ENCODE measurements around the gene PLCL1. TPM values are rescaled to one million over a fixed set of nuclear protein-coding genes. Genes with fewer than 3 reads are reported as not detected.
A peak's percentile ranks its signal among the peaks of the same experiment; 100 is the strongest.

Gene PLCL1
- total and polyA plus RNA-seq, 5 donors, result 19.5 to 70.1 (median 45.0) TPM

- no peak for ATAC-seq
- Histone ChIP-seq H3K27me3 (ENCODE audit: control insufficient read depth, insufficient read depth) (no peaks in the 10 kb centered on the region), H3K4me3 (ENCODE audit: low read length) (no peak overlapping the region), H3K27ac (ENCODE audit: low read length) (no peak overlapping the region), H3K9me3 (ENCODE audit: control insufficient read depth, low read length) (no peaks in the 10 kb centered on the region), H3K4me1 (ENCODE audit: control insufficient read depth, insufficient read depth, low read length) (peaks cover 2% of the 10 kb centered on the region)
- intact Hi-C loops (cut with DNase I), result no loop called here
- 97% methylated on average over 1 of the region's 1 CpG for WGBS
- DNase-seq, result no peak
These were observed 53.2 kb downstream of the PLCL1 start for GRCh38 chr2:197857476-197858107.

- ATAC-seq, result no peak
- intact Hi-C loops (cut with DNase I), result no loop called here
- no peak overlapping the region for H3K27ac ChIP-seq (ENCODE audit: low read length)
- no peak for DNase-seq
- no peaks in the 10 kb centered on the region for H3K9me3 ChIP-seq (ENCODE audit: control insufficient read depth, low read length)
- no peaks in the 10 kb centered on the region for H3K4me1 ChIP-seq (ENCODE audit: control insufficient read depth, insufficient read depth, low read length)
- no peak overlapping the region for H3K4me3 ChIP-seq (ENCODE audit: low read length)
- no peaks in the 10 kb centered on the region for H3K27me3 ChIP-seq (ENCODE audit: control insufficient read depth, insufficient read depth)
- 71% methylated on average over 3 of the region's 3 CpGs for WGBS
These were observed 54.3 kb downstream of the PLCL1 start for GRCh38 chr2:197858607-197859140.

GRCh38 chr2:197862246-197862955 is 58.0 kb downstream of the PLCL1 start:
- peaks cover 4% of the 10 kb centered on the region for H3K4me1 ChIP-seq (ENCODE audit: control insufficient read depth, insufficient read depth, low read length)
- DNase-seq (no peak), ATAC-seq (no peak)
- H3K27me3 ChIP-seq (ENCODE audit: control insufficient read depth, insufficient read depth), result no peaks in the 10 kb centered on the region
- H3K9me3 ChIP-seq (ENCODE audit: control insufficient read depth, low read length), result no peaks in the 10 kb centered on the region
- 76% methylated on average over 1 of the region's 1 CpG for WGBS
- H3K4me3 ChIP-seq (ENCODE audit: low read length), result no peak overlapping the region
- intact Hi-C loops (cut with DNase I), result no loop called here
- no peak overlapping the region for H3K27ac ChIP-seq (ENCODE audit: low read length)

- WGBS, result 90% methylated on average over 1 of the region's 1 CpG
- H3K9me3 ChIP-seq (ENCODE audit: control insufficient read depth, low read length), result no peaks in the 10 kb centered on the region
- no peak for ATAC-seq
- intact Hi-C loops (cut with DNase I), result no loop called here
- DNase-seq, result no peak
- H3K4me3 ChIP-seq (ENCODE audit: low read length), result no peak overlapping the region
- H3K27me3 ChIP-seq (ENCODE audit: control insufficient read depth, insufficient read depth), result no peaks in the 10 kb centered on the region
- H3K4me1 ChIP-seq (ENCODE audit: control insufficient read depth, insufficient read depth, low read length), result peaks cover 4% of the 10 kb centered on the region
- H3K27ac ChIP-seq (ENCODE audit: low read length), result no peak overlapping the region
These were observed 59.4 kb downstream of the PLCL1 start for GRCh38 chr2:197863744-197864143.

GRCh38 chr2:197866455-197866854 is 62.1 kb downstream of the PLCL1 start:
- peaks cover 6% of the 10 kb centered on the region for H3K4me1 ChIP-seq (ENCODE audit: control insufficient read depth, insufficient read depth, low read length)
- ATAC-seq, result no peak

GRCh38 chr2:197867033-197867432 is 62.6 kb downstream of the PLCL1 start:
- no peak for DNase-seq
- WGBS, result 94% methylated on average over 2 of the region's 2 CpGs
- no peak for ATAC-seq

More at GRCh38 chr2:197866455-197866854, 62.1 kb downstream of the PLCL1 start:
- Histone ChIP-seq H3K27me3 (ENCODE audit: control insufficient read depth, insufficient read depth) (no peaks in the 10 kb centered on the region), H3K4me3 (ENCODE audit: low read length) (no peak overlapping the region), H3K27ac (ENCODE audit: low read length) (peak overlapping the region; percentile 37), H3K9me3 (ENCODE audit: control insufficient read depth, low read length) (no peaks in the 10 kb centered on the region)
- DNase-seq, result no peak
- intact Hi-C loops (cut with DNase I), result no loop called here

GRCh38 chr2:197867624-197868023 is 63.2 kb downstream of the PLCL1 start:
- H3K9me3 ChIP-seq (ENCODE audit: control insufficient read depth, low read length), result no peaks in the 10 kb centered on the region
- no peak overlapping the region for H3K4me3 ChIP-seq (ENCODE audit: low read length)
- WGBS, result 33% methylated on average over 3 of the region's 3 CpGs
- DNase-seq (no peak), ATAC-seq (peak; percentile 32 to 46)
- H3K27ac ChIP-seq (ENCODE audit: low read length), result no peak overlapping the region
- intact Hi-C loops (cut with DNase I), result no loop called here
- H3K4me1 ChIP-seq (ENCODE audit: control insufficient read depth, insufficient read depth, low read length), result peaks cover 11% of the 10 kb centered on the region
- H3K27me3 ChIP-seq (ENCODE audit: control insufficient read depth, insufficient read depth), result no peaks in the 10 kb centered on the region

More at GRCh38 chr2:197867033-197867432, 62.6 kb downstream of the PLCL1 start:
- intact Hi-C loops (cut with DNase I), result no loop called here
- Histone ChIP-seq H3K9me3 (ENCODE audit: control insufficient read depth, low read length) (no peaks in the 10 kb centered on the region), H3K4me1 (ENCODE audit: control insufficient read depth, insufficient read depth, low read length) (peaks cover 8% of the 10 kb centered on the region), H3K27me3 (ENCODE audit: control insufficient read depth, insufficient read depth) (no peaks in the 10 kb centered on the region), H3K27ac (ENCODE audit: low read length) (peak overlapping the region; percentile 67), H3K4me3 (ENCODE audit: low read length) (no peak overlapping the region)

- Histone ChIP-seq H3K9me3 (ENCODE audit: control insufficient read depth, low read length) (no peaks in the 10 kb centered on the region), H3K4me3 (ENCODE audit: low read length) (no peak overlapping the region), H3K4me1 (ENCODE audit: control insufficient read depth, insufficient read depth, low read length) (peaks cover 11% of the 10 kb centered on the region), H3K27ac (ENCODE audit: low read length) (no peak overlapping the region), H3K27me3 (ENCODE audit: control insufficient read depth, insufficient read depth) (no peaks in the 10 kb centered on the region)
- ATAC-seq, result no peak
- no peak for DNase-seq
- 90% methylated on average over 3 of the region's 3 CpGs for WGBS
- intact Hi-C loops (cut with DNase I), result no loop called here
These were observed 63.8 kb downstream of the PLCL1 start for GRCh38 chr2:197868206-197868605.

GRCh38 chr2:197869041-197869440 is 64.6 kb downstream of the PLCL1 start:
- no peaks in the 10 kb centered on the region for H3K27me3 ChIP-seq (ENCODE audit: control insufficient read depth, insufficient read depth)
- H3K9me3 ChIP-seq (ENCODE audit: control insufficient read depth, low read length), result no peaks in the 10 kb centered on the region
- DNase-seq (no peak), ATAC-seq (no peak)
- no peak overlapping the region for H3K4me3 ChIP-seq (ENCODE audit: low read length)
- no peak overlapping the region for H3K27ac ChIP-seq (ENCODE audit: low read length)
- intact Hi-C loops (cut with DNase I), result no loop called here
- WGBS, result 59% methylated on average over 2 of the region's 2 CpGs
- peaks cover 11% of the 10 kb centered on the region for H3K4me1 ChIP-seq (ENCODE audit: control insufficient read depth, insufficient read depth, low read length)

GRCh38 chr2:197869501-197870111 is 65.2 kb downstream of the PLCL1 start:
- ATAC-seq, result peak; percentile 57 to 58
- Histone ChIP-seq H3K4me3 (ENCODE audit: low read length) (no peak overlapping the region), H3K4me1 (ENCODE audit: control insufficient read depth, insufficient read depth, low read length) (peaks cover 11% of the 10 kb centered on the region), H3K27ac (ENCODE audit: low read length) (no peak overlapping the region), H3K9me3 (ENCODE audit: control insufficient read depth, low read length) (no peaks in the 10 kb centered on the region), H3K27me3 (ENCODE audit: control insufficient read depth, insufficient read depth) (no peaks in the 10 kb centered on the region)
- no peak for DNase-seq
- intact Hi-C loops (cut with DNase I), result no loop called here
- WGBS, result 67% methylated on average over 8 of the region's 8 CpGs

- H3K27ac ChIP-seq (ENCODE audit: low read length), result no peak overlapping the region
- DNase-seq, result no peak
These were observed 65.7 kb downstream of the PLCL1 start for GRCh38 chr2:197870137-197870536.

More at GRCh38 chr2:197870137-197870536, 65.7 kb downstream of the PLCL1 start:
- Histone ChIP-seq H3K9me3 (ENCODE audit: control insufficient read depth, low read length) (no peaks in the 10 kb centered on the region), H3K27me3 (ENCODE audit: control insufficient read depth, insufficient read depth) (no peaks in the 10 kb centered on the region), H3K4me3 (ENCODE audit: low read length) (no peak overlapping the region), H3K4me1 (ENCODE audit: control insufficient read depth, insufficient read depth, low read length) (peaks cover 11% of the 10 kb centered on the region)
- intact Hi-C loops (cut with DNase I), result no loop called here
- ATAC-seq, result no peak
- WGBS, result 96% methylated on average over 2 of the region's 2 CpGs

Measured in right cardiac atrium (tissue), 5 donors.